RPMI8226 (cell line): ENCODE data around the gene CYB561D2.

ENCODE experiments used
- DNase-seq: peaks from one replicate; pipeline ENCODE4 v3.0.0-alpha.2; 2015

The CYB561D2 gene

DNA sequence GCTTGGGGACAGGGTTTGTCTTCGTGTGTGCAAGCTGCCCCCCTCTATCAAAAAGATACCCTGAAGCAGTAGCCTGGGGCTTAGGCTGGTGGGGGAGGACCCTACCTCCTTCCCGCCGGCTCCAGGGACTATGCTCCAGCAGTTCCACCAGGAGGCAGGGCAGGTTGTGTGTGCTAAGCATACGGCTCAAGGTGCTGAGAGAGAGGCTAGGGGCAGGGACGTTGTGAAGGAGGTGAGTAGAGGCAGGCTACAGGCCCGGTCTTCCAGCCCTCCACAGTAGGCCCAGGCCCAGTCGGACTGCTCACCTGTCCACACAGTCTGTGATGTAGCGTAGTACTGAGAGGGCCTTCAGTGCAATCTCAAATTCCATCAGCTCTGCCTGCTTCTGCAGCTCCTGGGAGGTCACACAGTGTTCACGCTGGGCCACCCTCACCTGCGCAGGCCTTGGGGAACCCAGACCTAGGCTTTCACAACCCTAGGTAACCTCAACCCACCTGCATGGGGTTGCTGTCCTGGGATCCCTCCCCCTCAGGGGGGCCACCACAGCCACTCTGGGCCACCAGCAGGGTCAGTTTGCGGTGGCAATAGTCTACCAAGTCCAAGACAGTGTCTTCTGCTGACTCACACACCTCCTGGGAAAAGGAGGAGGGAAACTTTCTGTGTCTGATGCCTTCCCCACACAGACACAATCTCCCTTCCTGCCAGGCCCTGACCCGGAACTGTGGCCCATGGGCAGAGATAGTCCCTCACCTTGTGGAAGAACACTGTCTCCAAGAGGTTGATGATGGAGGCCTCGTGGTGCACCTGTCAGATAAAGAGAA is 7.6 kb upstream of the CYB561D2 start:
- DNase-seq: no peak

DNA sequence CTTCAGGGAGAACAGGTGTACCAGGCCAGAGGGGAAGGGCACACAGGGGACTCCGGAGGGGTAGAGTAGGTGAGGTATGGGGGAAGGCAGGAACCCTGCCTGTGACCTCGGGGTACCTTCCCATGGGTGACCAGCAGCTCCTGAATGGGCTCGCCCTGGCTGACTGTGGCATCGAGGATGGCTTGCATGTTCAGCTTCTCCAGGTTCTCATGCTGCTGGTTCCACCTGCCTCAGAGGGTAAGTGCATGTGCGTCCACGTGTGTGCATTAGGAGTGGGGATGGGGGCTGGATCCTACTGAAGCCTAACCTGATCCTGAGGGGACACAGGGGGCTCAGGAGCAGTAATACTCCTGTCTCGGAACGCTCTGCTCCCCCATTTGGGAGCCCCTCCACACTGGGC is 5.7 kb upstream of the CYB561D2 start:
- no peak for DNase-seq

DNA sequence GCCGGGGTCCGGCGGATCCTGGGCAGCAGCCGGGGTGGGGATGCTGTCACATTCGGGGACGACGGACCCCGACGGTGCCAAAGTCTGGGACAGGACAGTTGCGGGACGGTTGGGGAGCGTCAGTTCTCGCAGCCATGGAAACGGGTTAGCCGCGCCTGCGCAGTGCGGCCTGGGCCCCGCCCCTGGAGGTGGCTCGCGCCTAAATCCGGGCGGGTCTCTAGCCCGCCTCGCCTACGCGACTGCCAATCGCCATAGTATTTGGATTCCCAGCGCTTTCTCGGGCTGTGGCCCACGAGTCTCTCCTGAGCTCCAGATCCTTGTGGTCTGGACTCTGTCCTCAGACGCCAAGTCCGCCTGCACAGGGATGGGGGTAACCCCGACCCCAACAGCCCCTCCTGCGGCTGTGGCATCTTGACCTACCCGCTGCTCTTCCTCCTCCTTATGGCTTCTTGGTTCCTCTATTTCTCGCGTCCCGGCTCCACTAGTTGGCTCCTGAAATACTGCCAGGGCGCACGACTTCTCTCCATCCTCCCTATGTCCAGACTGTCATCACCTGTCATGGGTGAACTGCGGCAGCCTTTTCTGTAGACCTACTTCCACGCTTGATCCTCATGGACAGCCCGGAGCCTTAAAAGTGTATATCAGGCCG is 5.0 kb upstream of the CYB561D2 start, which contains the start of gene ZMYND10:
Gene ZMYND10 (minus strand): TSS at position 147 of the 649 bp plus-strand sequence. CDS start 153 bp downstream, outside the sequence.
- peak; percentile 68 for DNase-seq

DNA sequence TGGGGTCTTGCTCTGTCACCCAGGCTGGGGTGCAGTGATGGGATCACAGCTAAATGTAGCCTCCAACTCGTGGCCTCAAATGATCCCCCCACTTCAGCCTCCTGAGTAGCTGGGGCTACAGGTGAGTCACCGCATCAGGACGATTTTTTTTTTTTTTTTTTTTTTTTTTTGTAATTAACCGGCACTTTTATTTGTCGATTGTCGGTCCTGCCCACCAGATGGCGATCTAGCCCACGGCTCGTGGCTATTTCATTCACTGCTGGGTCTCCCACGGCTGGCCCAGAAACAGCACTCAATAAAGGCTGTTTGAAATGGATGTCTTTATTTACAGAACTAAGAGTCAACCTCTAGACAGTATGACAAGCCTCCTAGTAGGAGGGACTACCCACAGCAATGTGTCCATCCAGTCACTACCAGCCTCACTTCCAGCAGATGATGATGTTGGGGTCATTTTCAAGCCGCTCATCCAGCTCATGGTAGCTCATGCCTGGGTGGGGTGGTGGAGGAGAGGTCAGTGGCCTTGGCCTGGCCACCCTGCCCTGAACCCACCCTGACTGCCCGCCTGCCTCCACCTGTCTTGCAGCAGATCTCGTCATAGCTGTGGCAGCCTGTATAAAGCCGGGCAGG is 3.4 kb upstream of the CYB561D2 start:
- peak; percentile 79 for DNase-seq

DNA sequence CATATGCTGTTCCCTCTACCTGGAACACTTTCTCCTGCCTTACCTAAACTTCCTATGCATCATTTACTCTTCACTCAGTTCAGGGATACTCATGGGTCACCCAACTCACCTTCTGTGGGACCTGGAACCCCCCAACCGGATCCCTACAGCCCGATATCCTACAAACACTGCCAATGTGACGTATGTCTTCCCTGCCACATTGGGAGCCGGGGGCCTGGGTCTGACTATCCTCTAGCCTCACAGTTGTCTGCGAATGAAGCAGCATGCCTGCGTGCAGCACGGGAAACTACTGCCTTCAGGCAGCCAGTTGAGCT is 492 bp upstream of the CYB561D2 start:
- no peak for DNase-seq

DNA sequence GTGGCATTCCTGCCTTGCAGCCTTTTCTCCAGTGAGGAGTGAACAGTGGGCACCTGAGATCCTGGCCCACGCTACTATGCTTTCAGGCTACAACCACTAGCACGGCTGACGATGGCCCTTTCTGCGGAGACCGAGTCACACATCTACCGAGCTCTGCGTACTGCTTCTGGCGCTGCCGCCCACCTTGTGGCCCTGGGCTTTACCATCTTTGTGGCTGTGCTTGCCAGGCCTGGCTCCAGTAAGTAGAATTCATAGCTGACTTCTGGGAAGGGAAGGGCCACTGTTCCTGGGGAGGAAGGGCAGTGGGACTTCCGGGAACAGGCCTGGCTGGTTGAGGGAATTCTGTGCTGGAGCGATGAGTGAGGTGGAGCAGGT is 648 bp downstream of the CYB561D2 start:
- no peak for DNase-seq

DNA sequence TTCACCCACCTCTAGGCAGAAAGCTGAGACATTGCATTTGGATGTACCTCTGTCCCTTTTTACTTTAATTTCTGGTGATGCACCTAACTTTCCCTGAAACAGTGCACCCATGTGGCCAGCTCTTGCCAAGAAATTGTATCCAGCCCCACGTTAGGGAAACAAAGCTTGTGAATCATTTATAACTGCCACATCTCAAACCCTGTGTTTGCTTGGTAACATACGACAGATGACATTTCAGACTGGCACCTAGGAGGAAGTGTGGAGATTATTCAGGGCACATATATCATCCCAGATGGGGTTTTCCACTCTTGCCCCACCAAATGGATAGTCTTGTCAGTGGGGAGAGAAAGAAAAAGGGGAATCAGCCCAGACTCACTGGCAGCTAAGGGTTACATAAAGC is 2.1 kb downstream of the CYB561D2 start:
- no peak for DNase-seq

DNA sequence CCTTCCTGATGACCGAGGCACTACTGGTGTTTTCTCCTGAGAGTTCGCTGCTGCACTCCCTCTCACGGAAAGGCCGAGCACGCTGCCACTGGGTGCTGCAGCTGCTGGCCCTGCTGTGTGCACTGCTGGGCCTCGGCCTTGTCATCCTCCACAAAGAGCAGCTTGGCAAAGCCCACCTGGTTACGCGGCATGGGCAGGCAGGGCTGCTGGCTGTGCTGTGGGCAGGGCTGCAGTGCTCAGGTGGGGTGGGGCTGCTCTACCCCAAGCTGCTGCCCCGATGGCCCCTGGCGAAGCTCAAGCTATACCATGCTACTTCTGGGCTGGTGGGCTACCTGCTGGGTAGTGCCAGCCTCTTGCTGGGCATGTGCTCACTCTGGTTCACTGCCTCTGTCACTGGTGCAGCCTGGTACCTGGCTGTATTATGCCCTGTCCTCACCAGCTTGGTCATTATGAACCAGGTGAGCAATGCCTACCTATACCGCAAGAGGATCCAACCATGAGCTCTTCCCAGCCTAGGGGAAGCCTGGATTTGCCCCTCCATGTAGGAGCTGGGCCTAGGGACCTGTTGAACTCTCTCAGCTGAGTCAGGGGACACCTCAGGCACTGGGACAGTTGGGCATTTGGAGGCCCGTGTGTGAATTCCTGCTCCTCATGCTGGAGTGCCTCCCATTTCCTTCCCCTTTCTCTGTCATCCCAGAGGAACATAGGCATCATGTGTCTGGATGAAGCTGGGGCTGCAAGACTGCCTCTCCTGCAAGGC is 2.8 kb downstream of the CYB561D2 start:
- DNase-seq: no peak

DNA sequence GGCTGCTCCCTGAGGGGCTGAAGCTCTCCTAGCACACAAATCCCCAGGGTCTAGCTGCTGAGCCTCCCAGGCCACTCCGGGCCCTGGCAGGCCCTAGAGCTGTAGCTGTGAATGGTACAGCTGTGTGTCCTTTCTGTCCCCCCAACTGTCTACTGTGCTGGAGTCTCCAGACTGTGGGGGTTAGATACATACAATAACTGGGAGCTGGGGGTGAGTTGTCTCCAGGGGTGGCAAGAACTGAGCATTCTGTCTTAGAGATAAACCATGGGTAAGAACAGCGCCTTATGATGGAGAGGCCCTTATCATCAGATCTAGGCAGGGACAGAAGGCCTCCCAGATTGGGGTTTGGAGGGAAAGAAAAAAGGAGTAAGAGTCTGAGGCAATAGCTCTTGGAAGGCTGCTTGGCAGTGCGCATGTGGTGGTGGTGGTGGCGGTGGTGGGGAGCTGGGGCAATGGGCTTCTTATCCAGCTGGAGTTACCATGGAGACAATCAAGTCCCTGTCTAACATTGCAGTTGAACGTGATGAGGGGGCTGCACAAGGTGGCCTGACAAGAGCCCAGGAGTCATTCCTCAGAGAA is 3.6 kb downstream of the CYB561D2 start:
- DNase-seq: no peak

DNA sequence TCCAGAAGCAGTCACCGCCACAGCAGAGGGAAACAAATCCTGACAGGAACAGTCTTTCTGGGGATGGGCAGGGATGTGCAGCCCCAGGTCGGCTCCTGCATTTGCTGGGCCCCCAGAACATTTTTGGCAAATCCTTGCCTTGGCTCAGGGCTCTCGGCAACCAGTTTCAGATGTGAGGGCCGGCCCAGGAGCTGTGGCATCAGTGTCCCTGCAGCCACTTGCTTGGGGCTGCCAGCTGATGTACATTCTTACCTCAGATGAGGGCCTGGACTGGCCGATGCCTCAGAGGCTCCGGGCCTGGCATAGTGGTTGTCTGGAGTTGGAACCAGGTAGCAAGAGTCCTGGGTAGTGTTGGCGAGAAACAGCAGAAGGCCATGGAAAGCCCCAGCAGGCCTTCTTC is 4.2 kb downstream of the CYB561D2 start:
- no peak for DNase-seq

DNA sequence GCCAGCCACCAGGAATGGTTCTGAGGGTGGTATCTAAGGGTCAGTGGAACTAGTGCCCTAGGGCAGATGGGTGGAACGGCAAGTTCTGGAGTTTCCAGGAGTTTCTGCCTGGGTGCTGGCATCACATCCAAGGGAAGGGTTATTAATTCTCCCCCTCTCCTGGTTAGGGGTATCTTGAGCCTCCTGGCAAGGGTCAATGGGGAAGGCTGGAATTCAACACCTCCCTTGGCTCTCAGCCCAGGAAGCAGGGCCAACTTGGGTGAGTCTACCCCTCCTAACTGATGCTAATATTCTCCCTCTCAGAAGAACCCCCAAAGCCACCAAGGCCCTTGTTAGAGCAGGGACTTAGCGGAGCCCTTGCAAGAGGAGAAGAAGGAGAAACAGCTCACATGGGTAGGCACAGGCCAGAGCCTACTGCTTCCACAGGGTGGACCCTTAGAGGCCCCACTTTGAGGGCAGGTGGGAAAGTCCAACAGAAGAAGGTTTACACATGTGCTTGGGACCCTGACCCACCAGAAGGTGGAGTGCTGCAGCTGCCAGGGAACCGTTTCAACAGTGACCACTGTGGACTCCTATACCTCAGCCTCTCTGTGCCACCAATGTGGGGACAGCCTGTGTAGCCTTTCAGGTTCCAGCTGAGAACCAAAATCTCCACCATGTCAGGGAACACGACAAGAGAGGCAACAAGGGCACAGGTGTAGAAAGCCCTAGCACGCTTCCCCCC is 5.3 kb downstream of the CYB561D2 start:
- DNase-seq: no peak

DNA sequence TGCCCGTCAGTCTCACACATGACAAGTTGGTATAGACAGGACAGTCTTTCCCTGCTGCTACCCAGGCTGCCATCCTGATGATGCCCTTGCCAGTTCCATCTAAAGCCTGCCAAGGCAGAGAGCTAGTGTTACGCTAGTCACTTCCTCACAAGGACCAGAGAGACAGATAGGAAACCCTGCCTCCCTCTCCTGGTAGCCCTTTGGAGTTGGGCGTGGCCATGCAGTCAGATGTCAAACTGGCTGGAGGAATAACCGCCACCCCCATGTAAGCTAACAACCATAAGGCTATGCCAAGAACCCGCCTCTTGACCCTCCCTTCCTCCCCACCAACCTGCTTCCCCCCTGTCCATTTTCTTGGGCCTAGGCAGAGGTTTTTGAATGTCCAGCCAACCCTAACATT is 5.9 kb downstream of the CYB561D2 start:
- no peak for DNase-seq

DNA sequence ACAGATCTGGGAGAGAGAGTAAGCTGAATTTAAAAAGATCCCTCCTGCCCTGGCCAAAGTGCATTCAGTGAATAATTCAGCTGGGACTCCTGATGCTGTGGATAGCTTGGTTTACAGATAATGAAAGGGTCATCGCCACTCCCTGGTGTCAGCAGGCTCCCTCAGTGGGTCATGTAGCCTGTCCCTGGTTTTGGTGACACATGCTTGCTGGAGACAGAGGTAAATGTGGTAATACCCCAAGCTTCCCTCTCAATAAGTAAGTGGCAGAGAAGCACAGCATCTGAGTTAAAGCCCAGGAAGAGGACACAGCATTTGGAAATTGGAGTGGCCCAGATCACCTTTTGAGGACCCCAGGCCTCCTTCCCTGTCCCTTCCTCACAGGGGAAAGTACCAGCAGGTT is 6.8 kb downstream of the CYB561D2 start:
- DNase-seq: no peak

DNA sequence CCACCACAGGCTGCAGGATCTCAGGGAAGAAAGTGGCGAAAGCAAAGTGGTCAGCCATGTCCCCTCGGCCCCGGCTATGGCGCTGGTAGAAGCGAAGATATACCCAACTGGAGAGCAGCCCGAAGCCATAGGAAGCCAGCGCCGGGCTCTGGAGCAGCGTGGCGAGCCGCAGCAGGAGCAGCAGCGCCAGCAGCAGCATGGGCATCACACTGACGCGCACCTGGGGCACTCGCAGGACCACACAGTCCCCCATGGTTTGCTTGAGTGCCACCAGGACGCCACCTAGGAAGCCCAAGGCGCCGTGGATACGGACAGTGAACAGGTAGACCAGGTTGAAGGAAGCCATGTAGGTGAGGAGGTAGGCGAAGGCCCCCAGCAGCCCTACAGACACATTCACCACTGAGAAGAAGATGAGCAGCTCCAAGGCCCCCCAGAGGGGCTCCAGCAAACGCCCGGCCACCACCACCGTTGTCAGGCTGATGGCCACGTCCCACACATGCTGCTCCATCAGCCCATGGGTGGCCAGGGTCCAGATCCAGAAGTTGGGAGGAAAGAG is 7.8 kb downstream of the CYB561D2 start:
- no peak for DNase-seq

DNA sequence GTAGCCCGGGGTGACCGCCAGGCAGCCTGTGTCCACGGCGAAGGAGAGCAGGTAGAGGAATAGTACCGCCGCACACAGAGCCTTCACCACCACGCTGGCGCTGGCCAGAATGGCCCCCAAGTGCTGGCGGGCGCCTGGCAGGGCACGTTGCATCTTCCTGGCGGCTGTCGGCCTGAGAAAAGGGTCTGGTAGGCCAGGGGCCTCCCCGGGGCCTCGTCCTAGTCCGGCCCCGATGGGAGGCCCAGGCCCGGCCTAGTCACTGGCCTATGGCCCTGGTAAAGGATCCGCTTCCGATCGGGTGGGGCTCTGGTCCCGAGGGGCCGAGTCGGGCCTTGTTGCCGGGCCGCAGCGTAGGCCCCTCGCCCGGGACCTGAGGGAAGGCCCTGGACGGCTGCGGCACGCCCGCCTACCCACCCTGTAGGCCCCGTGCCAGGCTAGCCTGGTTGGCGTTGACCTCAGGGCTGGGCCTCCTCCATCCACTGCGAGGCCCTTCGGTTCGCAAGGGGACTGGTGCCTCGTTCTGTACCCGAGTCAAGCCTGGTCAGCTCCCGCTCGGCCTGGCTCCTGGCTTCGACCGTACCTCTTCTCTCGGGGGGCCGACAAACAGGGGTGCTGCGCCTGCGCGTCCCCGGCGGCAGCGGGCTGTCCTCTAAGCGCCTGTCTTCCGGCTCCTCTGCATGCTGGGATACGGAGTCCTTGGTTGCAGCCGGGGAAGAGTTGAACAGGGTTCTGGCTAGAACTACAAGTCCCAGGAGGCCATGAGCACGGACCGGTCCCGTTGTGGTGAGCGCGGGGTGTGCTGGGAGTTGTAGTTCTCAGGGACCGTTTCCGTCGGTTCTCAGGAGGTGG is 8.5 kb downstream of the CYB561D2 start, which contains the start of gene TMEM115:
Gene TMEM115 (minus strand): TSS at position 611 of the 849 bp plus-strand sequence. CDS start 458 bp downstream, at position 153.
- peak; percentile 97 for DNase-seq

DNA sequence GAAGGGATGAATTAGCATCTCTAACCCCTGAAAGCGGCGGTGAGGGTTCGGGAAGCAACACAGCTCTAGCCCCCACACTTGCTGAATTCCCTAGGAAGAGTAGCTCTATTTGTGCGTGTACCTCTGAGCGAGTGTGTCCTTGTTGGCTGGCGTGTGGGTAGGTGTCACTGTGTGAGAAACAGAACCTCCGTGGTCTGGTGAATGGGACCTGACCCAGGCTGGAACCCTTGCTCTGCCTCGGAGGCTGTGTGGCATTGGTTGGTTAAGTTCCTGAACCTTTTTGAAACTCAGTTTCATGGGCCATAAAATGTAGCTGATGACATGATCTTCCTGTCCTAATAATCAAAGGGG is 9.1 kb downstream of the CYB561D2 start:
- DNase-seq: no peak

DNA sequence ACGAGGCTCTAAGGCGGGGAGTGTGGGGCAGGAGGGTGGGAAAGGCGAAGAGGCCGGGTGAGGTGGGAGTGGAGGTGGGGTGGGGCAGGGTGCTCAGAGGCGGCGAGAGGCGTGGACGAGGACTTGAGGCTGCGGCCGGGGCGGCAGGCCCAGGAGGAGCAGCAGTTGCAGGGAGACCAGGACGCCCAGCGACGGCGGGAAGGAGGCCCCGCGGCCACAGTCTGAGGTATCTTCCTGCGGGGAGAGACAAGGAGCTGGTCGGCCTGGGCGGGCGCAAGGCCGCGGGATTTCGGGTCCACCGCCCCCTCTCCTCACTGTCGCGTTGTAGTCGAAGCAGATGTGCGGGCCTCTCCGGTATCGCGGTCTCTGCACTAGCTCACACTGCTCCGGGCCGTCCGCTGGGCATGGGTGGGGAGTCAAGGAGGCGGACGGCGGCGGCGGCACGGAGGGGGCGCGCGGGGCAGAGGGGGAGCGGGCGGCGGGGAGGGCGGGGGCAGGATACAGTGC is 14.0 kb downstream of the CYB561D2 start:
- DNase-seq: no peak

DNA sequence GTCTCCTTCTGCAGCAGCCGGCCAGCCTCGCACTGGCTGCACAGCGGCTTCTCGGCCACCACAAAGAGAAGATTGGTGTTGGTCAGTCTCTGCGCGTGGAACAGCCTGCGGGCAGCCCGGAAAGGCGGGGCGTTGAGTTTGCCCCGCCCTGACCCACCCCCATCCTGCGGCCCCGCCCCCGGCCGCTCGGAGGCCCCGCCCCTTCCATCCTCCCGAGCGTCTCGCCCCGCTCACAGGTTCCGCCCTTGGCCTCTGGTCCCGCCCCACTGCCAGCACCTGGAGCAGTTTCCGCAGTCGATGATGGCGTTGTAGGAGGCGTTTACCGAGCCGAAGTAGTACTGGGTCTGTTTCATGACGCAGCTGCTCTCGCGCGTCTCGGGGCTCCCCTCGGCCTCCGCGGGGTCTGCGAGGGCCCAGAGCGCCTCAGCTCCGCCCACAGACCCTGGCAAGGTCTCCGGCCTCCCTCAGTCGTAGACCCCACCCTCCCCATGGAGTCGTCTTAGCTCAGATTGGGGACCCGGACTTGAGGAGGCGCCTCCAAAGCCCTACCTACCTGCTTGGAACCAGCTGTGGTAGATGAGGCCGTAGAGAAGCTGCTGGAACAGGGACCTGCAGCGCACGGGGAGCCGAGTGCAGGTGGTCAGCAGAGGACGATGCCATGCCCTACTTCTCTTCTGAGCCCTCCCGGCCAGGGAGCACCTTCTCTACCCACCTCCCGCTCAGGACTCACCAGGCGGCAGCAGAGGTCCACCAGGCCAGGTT is 14.6 kb downstream of the CYB561D2 start:
- peak; percentile 96 for DNase-seq

DNA sequence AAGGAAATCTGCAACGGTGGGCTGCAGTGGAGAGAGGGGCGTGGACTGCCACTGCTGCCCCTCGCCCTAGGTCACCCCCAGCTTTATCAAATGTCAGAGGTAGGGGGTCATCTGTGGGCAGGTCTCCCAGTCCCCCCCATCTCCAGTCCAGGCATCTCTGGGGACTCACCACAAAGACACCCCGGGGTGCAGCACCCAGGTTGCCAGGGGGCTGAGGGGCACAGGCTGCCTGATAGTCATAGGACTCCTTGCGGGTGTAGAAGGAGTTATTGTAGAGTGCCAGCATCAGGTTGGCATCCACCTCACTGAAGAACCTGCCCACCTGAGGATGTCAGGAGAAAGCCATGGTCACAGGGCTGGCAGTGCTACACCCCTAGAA is 15.2 kb downstream of the CYB561D2 start:
- DNase-seq: no peak
